Sigmoid colon (tissue), 3 donors: Measurements from ENCODE around the gene PPM1L.

Source experiments
- CTCF ChIP-seq, 4 experiments: fragments of 450-650 bp in 3 of 4; fragments of 200-600 bp in 1 of 4; IDR thresholded peaks; one replicate each; pipeline ENCODE4 v1.5.1; 2016 to 2019; ENCODE audit warnings: antibody characterized with exemption in 4 of 4, mild to moderate bottlenecking in 3 of 4, moderate library complexity in 2 of 4
- POLR2A ChIP-seq, 2 donors: fragments of 450-650 bp; IDR thresholded peaks; one replicate each; pipeline ENCODE4 v1.6.1; 2016; ENCODE audit warnings: antibody characterized with exemption in 2 of 2, mild to moderate bottlenecking in 2 of 2, moderate library complexity in 2 of 2

DNA sequence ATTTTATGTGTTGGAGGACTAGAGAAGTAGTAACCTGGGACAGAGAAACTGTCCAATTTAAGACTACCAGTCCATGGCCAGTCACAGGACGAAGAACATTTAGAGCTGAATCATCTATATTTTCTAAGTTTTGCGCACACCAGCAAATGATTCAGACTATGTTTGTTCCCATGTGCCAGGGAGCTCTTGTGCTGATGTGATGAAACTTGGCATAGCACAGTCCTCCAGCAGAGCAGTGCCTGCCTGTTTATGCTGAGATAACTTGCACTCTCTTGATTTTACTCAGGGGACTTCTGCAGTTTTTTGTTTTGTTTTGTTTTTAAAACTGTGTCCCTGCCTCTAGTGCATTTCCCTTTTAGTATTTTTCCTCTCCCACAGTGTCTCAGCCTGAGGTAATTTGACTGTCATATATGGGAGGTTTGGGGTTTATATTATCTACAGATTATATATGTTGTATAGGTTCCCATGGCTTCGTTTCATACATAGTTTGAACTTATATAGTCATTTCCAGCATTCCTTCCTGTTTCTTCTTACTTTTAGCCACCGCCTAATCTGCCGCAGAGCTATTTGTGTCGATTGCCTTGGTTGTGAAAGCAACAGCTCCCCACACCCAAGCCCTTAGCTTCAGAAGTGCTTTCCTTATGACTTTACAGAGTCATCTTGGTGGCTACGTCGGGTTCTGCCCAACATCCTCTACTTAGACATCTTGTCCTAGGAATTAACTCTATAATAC is 45.5 kb downstream of the PPM1L start:
- TF ChIP-seq CTCF (IDR thresholded peaks at IDR 0.05) (no peak), POLR2A (IDR thresholded peaks at IDR 0.05) (no peak)
